Renal cortex interstitium (tissue), 15 donors: ENCODE measurements around the gene CDCA7. TPM values are rescaled to one million over a fixed set of nuclear protein-coding genes. Genes with fewer than 3 reads are reported as not detected.
A peak's percentile ranks its signal among the peaks of the same experiment; 100 is the strongest.
"Not testable (repeated sequence)": the region's sequence is repeated elsewhere in the genome, so short reads cannot be mapped to it uniquely, and the experiment has no call there.

ENCODE experiments used
- DNase-seq, 11 donors: peaks; one replicate each; pipeline ENCODE4 v3.0.0-alpha.2; 2013; ENCODE audit warnings: low read depth in 9 of 11, low spot score in 4 of 11; ENCODE audit errors: extremely low read depth in 1 of 11
- long read RNA-seq, 16 experiments: transcript quantifications; one replicate each; lab custom pipeline, GENCODE V29; 2026
- polyA plus RNA-seq, 3 donors: library from polyadenylated mRNA; unstranded; fragments of 120-200 nt; gene quantifications; one replicate each; pipeline ENCODE4 v1.2.1, GENCODE V29; 2013; ENCODE audit not compliant: insufficient read length in 3 of 3

CDCA7 gene
- 10 to 100 TPM; 31.4 to 42.9 (median 39.8) TPM for polyA plus RNA-seq
- long read RNA-seq, donor 1, transcript CDCA7-202 (9 exons, 2,500 nt) = major isoform, 10 of 14 reads
- long read RNA-seq, donor 1, partial matches to known transcripts = 0 of 14 reads
- long read RNA-seq, donor 1, other reads (novel, unspliced or antisense) = 0 of 14 reads
- long read RNA-seq, donor 2, transcript CDCA7-202 (9 exons, 2,500 nt) = major isoform, 8 of 11 reads
- long read RNA-seq, donor 2, partial matches to known transcripts = 0 of 11 reads
- long read RNA-seq, donor 2, other reads (novel, unspliced or antisense) = 0 of 11 reads
- long read RNA-seq, donor 3, transcript CDCA7-202 (9 exons, 2,500 nt) = major isoform, 16 of 22 reads
- long read RNA-seq, donor 3, transcript CDCA7-201 (10 exons, 2,789 nt) = minor isoform, 6 of 22 reads
- long read RNA-seq, donor 3, partial matches to known transcripts = 0 of 22 reads
- long read RNA-seq, donor 3, other reads (novel, unspliced or antisense) = 0 of 22 reads
- long read RNA-seq, donor 4, transcript CDCA7-202 (9 exons, 2,500 nt) = major isoform, 7 of 9 reads
- long read RNA-seq, donor 4, partial matches to known transcripts = 0 of 9 reads
- long read RNA-seq, donor 4, other reads (novel, unspliced or antisense) = 0 of 9 reads
- long read RNA-seq, donor 5 = 0 reads
- long read RNA-seq, donor 6, transcript CDCA7-202 (9 exons, 2,500 nt) = major isoform, 9 of 13 reads
- long read RNA-seq, donor 6, partial matches to known transcripts = 0 of 13 reads
- long read RNA-seq, donor 6, other reads (novel, unspliced or antisense) = 0 of 13 reads
- long read RNA-seq, donor 7, transcript CDCA7-202 (9 exons, 2,500 nt) = major isoform, 10 of 12 reads
- long read RNA-seq, donor 7, partial matches to known transcripts = 0 of 12 reads
- long read RNA-seq, donor 7, other reads (novel, unspliced or antisense) = 0 of 12 reads
- long read RNA-seq, donor 8, transcript CDCA7-202 (9 exons, 2,500 nt) = major isoform, 19 of 24 reads
- long read RNA-seq, donor 8, partial matches to known transcripts = 0 of 24 reads
- long read RNA-seq, donor 8, other reads (novel, unspliced or antisense) = 0 of 24 reads
- long read RNA-seq, donor 9, transcript CDCA7-202 (9 exons, 2,500 nt) = major isoform, 6 of 7 reads
- long read RNA-seq, donor 9, partial matches to known transcripts = 0 of 7 reads
- long read RNA-seq, donor 9, other reads (novel, unspliced or antisense) = 0 of 7 reads
- long read RNA-seq, donor 10, transcript CDCA7-202 (9 exons, 2,500 nt) = major isoform, 9 of 10 reads
- long read RNA-seq, donor 10, partial matches to known transcripts = 0 of 10 reads
- long read RNA-seq, donor 10, other reads (novel, unspliced or antisense) = 0 of 10 reads
- long read RNA-seq, donor 11, transcript CDCA7-202 (9 exons, 2,500 nt) = major isoform, 7 of 8 reads
- long read RNA-seq, donor 11, partial matches to known transcripts = 0 of 8 reads
- long read RNA-seq, donor 11, other reads (novel, unspliced or antisense) = 0 of 8 reads
- long read RNA-seq, donor 12, partial matches to known transcripts = 0 of 4 reads
- long read RNA-seq, donor 12, other reads (novel, unspliced or antisense) = 0 of 4 reads
- long read RNA-seq, donor 13, transcript CDCA7-202 (9 exons, 2,500 nt) = major isoform, 17 of 20 reads
- long read RNA-seq, donor 13, partial matches to known transcripts = 0 of 20 reads
- long read RNA-seq, donor 13, other reads (novel, unspliced or antisense) = 0 of 20 reads
- long read RNA-seq, donor 14, transcript CDCA7-202 (9 exons, 2,500 nt) = major isoform, 9 of 10 reads
- long read RNA-seq, donor 14, partial matches to known transcripts = 0 of 10 reads
- long read RNA-seq, donor 14, other reads (novel, unspliced or antisense) = 0 of 10 reads
- long read RNA-seq, donor 15, transcript CDCA7-202 (9 exons, 2,500 nt) = major isoform, 5 of 6 reads
- long read RNA-seq, donor 15, partial matches to known transcripts = 0 of 6 reads
- long read RNA-seq, donor 15, other reads (novel, unspliced or antisense) = 0 of 6 reads
- long read RNA-seq, donor 16, transcript CDCA7-202 (9 exons, 2,500 nt) = major isoform, 30 of 46 reads
- long read RNA-seq, donor 16, transcript CDCA7-201 (10 exons, 2,789 nt) = minor isoform, 10 of 46 reads
- long read RNA-seq, donor 16, partial matches to known transcripts = 6 of 46 reads
- long read RNA-seq, donor 16, other reads (novel, unspliced or antisense) = 0 of 46 reads

GRCh38 chr2:173354582-173355131 lies at the start of gene CDCA7:
Gene CDCA7, plus strand, starts transcription at chr2:173354872. Its CDS starts 92 bp downstream, at chr2:173354964.
- DNase-seq = peak; percentile 31 to 70 (median 58)

- no peak for DNase-seq
Observed at GRCh38 chr2:173305303-173305702, 49.4 kb upstream of the CDCA7 start.

DNA sequence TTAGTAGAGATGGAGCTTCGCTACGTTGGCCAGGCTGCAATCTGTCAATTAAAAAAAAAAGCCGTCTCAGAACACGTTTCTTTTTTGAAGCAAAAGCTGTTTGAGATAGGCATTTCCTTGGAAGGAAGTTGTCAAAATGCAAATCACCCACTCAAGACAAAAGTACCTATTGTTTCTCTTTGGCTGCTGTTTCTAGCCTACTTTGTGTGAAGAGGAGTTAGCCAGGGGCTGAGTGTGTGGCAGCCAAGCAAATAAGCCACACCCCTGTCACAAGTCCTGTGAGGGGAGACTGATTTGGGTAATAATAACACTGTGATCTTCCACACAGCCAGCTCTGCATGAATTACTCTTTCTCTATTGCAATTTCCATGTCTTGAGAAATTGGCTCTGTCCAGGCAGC lies 47.4 kb upstream of the CDCA7 start:
- no peak for DNase-seq

GRCh38 chr2:173309370-173309769 lies 45.3 kb upstream of the CDCA7 start:
- not testable (repeated sequence) for DNase-seq

GRCh38 chr2:173311844-173312606 lies 42.6 kb upstream of the CDCA7 start:
- DNase-seq = no peak

DNA sequence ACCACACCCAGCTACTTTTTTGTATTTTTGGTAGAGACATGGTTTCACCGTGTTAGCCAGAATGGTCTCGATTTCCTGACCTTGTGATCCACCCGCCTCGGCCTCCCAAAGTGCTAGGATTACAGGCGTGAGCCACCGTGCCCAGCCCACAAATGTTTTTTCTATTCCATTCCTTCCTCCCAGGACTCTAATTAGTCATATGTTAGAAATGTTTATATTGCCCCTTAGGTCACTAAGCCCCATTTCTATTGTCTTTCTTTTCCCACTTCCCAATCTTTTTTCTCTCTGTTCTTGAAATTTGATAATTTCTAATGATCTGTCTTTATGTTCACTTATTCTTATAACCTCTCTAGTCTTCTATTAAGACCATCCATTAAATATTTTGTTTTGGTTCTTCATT lies 31.3 kb upstream of the CDCA7 start:
- no peak for DNase-seq

GRCh38 chr2:173326806-173327205 lies 27.9 kb upstream of the CDCA7 start:
- no peak for DNase-seq

GRCh38 chr2:173327421-173327820 lies 27.3 kb upstream of the CDCA7 start:
- no peak for DNase-seq

GRCh38 chr2:173333003-173333402 lies 21.7 kb upstream of the CDCA7 start:
- DNase-seq = not testable (repeated sequence)

DNA sequence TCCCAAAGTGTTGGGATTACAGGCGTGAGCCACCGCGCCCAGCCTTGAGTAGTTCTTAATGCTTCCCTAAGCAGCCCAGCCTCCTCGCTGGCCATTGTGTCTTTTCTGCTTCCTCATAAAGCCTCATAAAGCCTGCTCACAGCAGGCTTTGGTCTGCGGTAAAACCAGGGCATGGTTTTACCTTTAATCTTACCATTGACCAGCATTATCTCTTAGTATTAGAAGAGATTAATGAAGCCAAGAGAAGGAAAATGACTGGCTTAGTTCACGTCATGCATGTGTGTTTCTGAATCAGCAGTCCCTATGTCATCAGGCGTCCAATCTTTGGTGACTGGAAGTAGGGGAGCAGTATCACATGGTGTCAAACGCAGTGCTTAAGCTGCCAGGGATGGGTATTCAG lies 14.9 kb upstream of the CDCA7 start:
- no peak for DNase-seq

DNA sequence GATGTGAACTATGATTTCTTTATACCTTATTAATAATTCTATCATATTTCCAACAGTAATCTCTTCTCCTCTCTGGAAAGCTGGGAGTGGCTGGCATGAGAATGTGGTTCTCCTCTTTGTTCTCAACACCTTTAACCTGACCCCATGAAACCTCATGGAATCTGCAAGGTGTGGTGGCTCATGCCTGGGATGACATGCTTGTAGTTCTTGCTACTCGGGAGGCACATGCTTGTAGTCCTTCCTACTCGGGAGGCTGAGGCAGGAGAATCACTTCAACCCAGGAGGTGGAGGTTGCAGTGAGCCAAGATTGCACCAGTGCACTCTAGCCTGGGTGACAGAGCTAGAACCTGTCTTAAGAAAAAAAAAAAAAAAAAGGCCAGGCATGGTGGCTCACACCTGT lies 10.8 kb upstream of the CDCA7 start:
- DNase-seq = no peak

GRCh38 chr2:173346035-173346434 lies 8.6 kb upstream of the CDCA7 start:
- no peak for DNase-seq

DNA sequence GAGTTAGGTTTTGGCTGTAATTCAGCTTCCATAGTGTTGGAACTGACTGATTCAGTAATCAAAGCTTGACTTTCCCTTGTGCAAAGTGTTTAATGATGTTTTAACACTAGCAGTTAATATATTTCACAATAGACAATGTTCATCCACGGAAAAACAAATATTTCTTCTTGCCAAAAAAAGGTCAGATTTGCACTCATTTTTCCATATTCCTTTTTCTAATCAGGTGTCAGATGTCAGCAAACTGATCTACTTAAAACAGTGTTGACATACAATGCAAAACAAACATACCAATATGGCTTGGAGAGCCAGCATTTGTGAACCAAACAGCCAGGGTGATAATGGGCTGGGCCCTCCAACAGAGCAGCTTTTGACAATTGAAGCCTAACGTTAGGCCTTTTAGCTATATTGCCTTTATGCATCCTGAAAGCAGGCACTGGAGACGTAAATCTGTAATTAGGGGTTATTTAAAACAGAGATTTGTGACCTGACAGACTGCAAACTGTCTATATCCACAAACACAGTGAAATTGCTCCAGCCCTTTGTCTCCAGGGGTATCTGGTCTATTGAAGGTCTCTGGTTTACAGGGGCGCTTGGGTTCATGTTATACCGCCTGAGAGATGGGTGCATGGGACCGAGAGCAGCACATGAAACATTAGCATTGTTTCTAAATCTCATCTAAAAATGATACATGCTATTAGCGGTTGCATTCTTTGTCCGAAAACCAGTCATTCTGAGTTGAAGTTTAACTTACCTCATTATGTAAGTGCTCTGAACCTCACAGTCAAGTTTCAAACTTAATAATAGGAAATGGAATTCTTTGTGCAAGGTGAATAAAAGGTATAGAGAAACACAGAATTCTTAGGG lies 7.1 kb upstream of the CDCA7 start:
- DNase-seq = no peak

- DNase-seq = no peak
Observed at GRCh38 chr2:173349287-173349686, 5.4 kb upstream of the CDCA7 start.

DNA sequence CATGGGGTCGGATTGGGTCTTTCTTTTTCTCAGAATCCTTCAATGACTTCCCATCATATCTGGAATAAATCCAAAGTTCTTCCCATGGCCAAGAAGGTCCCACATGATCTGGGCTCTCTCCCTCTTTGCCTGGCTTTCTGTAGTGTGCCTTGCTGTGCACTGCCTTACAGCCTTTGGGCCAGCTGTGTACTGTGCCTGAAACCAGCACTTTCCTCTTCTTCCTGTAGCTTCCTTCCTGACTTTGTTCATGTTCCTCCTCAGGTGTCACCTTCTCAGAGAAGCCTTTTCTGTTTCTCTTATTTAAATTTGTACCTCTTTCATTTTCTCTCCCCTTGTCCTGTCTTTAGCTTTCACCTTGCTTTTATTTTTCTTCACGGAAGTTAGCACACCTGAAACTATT lies 4.3 kb upstream of the CDCA7 start:
- DNase-seq = no peak

- DNase-seq = no peak
Observed at GRCh38 chr2:173351879-173352278, 2.8 kb upstream of the CDCA7 start.
